GM10248 (cell line): ENCODE measurements around the gene SNAPC2.
A peak's percentile ranks its signal among the peaks of the same experiment; 100 is the strongest.

Experiments
- CTCF ChIA-PET: fragments of 300-600 bp; sonication (Branson Sonifier 250); formaldehyde crosslinking; extraction: SDS; loops from one replicate; lab custom pipeline; 2021; ENCODE audit warnings: antibody characterized with exemption; lab: Yijun Ruan, JAX
- POLR2A ChIA-PET: fragments of 350-650 bp; sonication (Branson Sonifier 250); formaldehyde crosslinking; extraction: SDS; loops from one replicate; lab custom pipeline; 2020; ENCODE audit warnings: antibody characterized with exemption; lab: Yijun Ruan, JAX
- DNase-seq: peaks from one replicate; pipeline ENCODE4 v3.0.0; 2012; ENCODE audit errors: extremely low spot score
- CTCF ChIP-seq: IDR thresholded peaks from 2 replicates; pipeline ENCODE4 v1.5.1; 2012; ENCODE audit warnings: mild to moderate bottlenecking, low read depth; ENCODE audit errors: extremely low read depth, missing control alignments, control extremely low read depth

SNAPC2 gene

DNA sequence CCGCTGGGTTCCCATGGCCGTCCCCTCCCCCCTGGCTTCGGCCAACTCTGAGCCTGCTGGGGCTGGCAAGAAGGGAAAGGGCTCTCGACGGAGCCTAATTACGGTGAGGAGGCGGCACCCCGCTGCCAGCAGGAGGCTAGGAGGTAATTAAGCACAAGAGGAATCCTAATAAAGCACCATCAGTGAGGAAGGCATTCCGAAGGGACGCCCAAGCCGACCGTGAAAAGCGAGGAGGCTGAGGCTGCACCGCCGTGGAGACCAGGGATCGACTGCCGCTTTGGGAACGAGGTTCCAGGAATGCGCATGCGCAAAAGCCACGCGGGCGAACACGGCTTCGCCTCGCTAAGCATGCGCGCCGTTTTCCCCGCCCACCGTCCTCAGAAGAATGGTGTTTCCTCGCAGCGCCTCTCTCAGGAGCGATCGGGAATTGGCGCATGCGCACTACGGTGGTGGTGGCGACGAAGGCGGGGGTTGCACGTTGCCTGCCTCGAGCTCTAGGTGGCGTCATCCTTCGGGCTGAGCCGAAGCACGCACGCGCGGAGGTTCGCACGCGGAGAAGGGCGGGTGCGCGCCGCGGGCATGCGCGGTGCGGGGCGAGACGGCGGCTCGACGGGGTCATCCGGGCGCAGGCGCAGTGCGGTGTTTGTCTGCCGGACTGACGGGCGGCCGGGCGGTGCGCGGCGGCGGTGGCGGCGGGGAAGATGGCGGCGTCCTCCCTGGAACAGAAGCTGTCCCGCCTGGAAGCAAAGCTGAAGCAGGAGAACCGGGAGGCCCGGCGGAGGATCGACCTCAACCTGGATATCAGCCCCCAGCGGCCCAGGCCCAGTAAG, 16.7 kb upstream of the SNAPC2 start, which contains the start of gene MAP2K7:
MAP2K7 (plus strand) TSS at position 634 of the 830 bp plus-strand sequence; CDS start at position 702, 68 bp downstream.
- POLR2A ChIA-PET = interaction anchor here (0.6 to 1.6 kb wide), 5 partner anchors 9 to 40 kb away, joined by 3 to 11 read pairs (median 4); partner anchors contain the start of genes SNAPC2 and TIMM44
- TF ChIP-seq CTCF = peak; percentile 92
- CTCF ChIA-PET = interaction anchor here (0.8 to 7.7 kb wide), 23 partner anchors 9 to 834 kb away, joined by 3 to 60 read pairs (median 4); partner anchors contain the start of genes SNAPC2, TGFBR3L, TIMM44 and ZNF557
- DNase-seq = peak; percentile 100

DNA sequence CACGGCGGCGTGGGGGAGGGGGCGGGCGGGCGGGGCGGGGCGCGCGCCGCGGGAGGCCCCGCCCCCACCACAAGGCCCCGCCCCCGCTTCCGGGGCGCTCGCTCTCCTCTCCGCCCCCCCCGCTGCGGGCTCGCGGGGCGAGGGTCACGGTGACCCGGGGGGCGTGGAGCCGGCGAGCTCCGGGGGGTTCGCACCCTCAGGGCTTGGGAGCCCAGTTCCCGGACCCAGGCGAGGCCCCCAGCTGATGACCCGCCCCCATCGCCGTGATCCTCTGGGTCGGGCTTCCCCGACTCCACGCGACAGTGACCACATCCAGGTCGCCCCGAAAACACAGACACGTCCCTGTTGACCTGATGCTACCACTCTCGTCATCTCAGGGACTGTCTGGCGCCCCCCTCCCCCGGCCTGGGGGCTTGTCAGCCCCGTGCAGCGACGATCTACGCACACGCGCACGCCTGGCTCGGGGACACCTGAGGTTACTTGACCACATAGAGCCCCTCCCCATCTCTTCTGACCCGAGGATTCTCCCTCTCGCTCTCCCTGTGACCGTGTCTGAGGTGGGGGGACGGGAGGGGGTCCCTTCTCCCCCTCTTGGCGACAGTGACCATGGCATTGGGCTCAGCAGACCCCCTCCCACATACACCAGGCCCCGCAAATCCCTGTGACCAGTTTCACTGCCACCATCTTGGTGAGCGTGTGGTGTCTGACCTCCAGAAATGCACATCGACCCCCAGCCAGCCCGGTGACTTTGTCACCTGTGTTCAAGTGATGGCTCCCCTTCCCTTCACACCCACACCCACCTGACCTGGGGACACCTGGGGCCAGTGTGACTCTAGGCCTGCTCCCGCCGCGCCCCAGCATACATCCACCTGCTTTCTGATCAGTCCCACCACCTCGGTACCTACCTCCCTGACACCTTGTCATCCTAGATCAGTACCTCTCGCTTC, 15.8 kb upstream of the SNAPC2 start:
- TF ChIP-seq CTCF = no peak
- POLR2A ChIA-PET = interaction anchor here (1.0 to 1.6 kb wide), 4 partner anchors 9 to 40 kb away, joined by 3 to 11 read pairs (median 6); partner anchors contain the start of genes SNAPC2 and TIMM44
- peak; percentile 81 for DNase-seq
- CTCF ChIA-PET = interaction anchor here (0.8 to 7.7 kb wide), 22 partner anchors 8 to 835 kb away, joined by 3 to 60 read pairs (median 4); partner anchors contain the start of genes SNAPC2, TGFBR3L, TIMM44 and ZNF557

DNA sequence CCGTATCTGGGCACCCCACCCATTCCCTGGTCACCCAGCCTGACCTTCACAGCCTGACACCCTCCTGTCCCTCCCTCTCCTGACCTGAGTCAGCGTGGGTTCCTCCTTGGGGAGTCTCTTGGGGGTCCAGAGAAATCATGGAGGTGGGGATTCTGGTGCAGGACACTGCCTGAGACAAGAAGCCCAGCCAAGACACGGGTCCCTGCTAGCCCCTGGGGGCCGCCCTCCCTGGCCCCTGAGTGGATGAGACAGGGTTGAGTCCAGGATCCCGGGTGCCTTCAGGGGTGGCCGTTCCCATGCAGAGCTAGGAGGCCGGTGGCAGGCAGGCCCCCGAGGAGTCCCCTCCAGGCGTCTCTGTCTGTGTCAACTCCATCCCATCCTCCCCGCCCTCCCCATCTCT, 14.9 kb upstream of the SNAPC2 start:
- ChIA-PET CTCF (no interaction called here), POLR2A (no interaction called here)
- no peak for TF ChIP-seq CTCF
- no peak for DNase-seq

- no peak for TF ChIP-seq CTCF
- CTCF ChIA-PET = no interaction called here
- POLR2A ChIA-PET = no interaction called here
- no peak for DNase-seq
Observed at GRCh38 chr19:7905859-7906258, 14.3 kb upstream of the SNAPC2 start.

GRCh38 chr19:7907122-7907521, 13.0 kb upstream of the SNAPC2 start:
- ChIA-PET CTCF (no interaction called here), POLR2A (no interaction called here)
- TF ChIP-seq CTCF = no peak
- no peak for DNase-seq
